ENCODE results near the gene SBNO2.
"Not testable (repeated sequence)": the region's sequence is repeated elsewhere in the genome, so short reads cannot be mapped to it uniquely, and the experiment has no call there.

The SBNO2 gene

GRCh38 chr19:1134431-1134830 is 39.6 kb downstream of the SBNO2 start:
- DNase-seq (ENCODE audit: low read depth in 2 of 2) = no peak

- DNase-seq (ENCODE audit: low read depth in 2 of 2) = peak; percentile 46 to 51
These were observed 40.6 kb downstream of the SBNO2 start for GRCh38 chr19:1133471-1133929.

GRCh38 chr19:1132552-1133383 is 41.3 kb downstream of the SBNO2 start:
- no peak for DNase-seq (ENCODE audit: low read depth in 2 of 2)

GRCh38 chr19:1131718-1132551 is 42.1 kb downstream of the SBNO2 start:
- peak; percentile 73 for DNase-seq (ENCODE audit: low read depth in 2 of 2)

- DNase-seq (ENCODE audit: low read depth in 2 of 2) = no peak
These were observed 43.0 kb downstream of the SBNO2 start for GRCh38 chr19:1130771-1131717.

- no peak for DNase-seq (ENCODE audit: low read depth in 2 of 2)
These were observed 44.5 kb downstream of the SBNO2 start for GRCh38 chr19:1129535-1129934.

GRCh38 chr19:1129084-1129483 is 45.0 kb downstream of the SBNO2 start:
- DNase-seq (ENCODE audit: low read depth in 2 of 2) = not testable (repeated sequence)

- DNase-seq (ENCODE audit: low read depth in 2 of 2) = no peak
These were observed 46.0 kb downstream of the SBNO2 start for GRCh38 chr19:1128106-1128505.

GRCh38 chr19:1126984-1127760 is 46.9 kb downstream of the SBNO2 start:
- DNase-seq (ENCODE audit: low read depth in 2 of 2) = no peak

- no peak for DNase-seq (ENCODE audit: low read depth in 2 of 2)
These were observed 48.2 kb downstream of the SBNO2 start for GRCh38 chr19:1125601-1126467.

GRCh38 chr19:1123885-1124677 is 50.0 kb downstream of the SBNO2 start:
- no peak for DNase-seq (ENCODE audit: low read depth in 2 of 2)

- no peak for DNase-seq (ENCODE audit: low read depth in 2 of 2)
These were observed 50.7 kb downstream of the SBNO2 start for GRCh38 chr19:1123381-1123780.

- no peak for DNase-seq (ENCODE audit: low read depth in 2 of 2)
These were observed 51.1 kb downstream of the SBNO2 start for GRCh38 chr19:1122972-1123363.

- DNase-seq (ENCODE audit: low read depth in 2 of 2) = no peak
These were observed 51.8 kb downstream of the SBNO2 start for GRCh38 chr19:1122021-1122971.

- DNase-seq (ENCODE audit: low read depth in 2 of 2) = no peak
These were observed 52.7 kb downstream of the SBNO2 start for GRCh38 chr19:1121395-1121794.

- no peak for DNase-seq (ENCODE audit: low read depth in 2 of 2)
These were observed 54.4 kb downstream of the SBNO2 start for GRCh38 chr19:1119475-1120217.

GRCh38 chr19:1118999-1119398 is 55.1 kb downstream of the SBNO2 start:
- no peak for DNase-seq (ENCODE audit: low read depth in 2 of 2)
